Measurements from ENCODE around the gene SWT1.

- no peak for TF ChIP-seq CTCF (IDR thresholded peaks at IDR 0.05)
- no peak for TF ChIP-seq POLR2A (IDR thresholded peaks at IDR 0.05)
These were observed 115.0 kb downstream of the SWT1 start for GRCh38 chr1:185271921-185272320.
